GM23338 (cell line): Measurements from ENCODE around the gene SELENOH. TPM values are rescaled to one million over a fixed set of nuclear protein-coding genes. Genes with fewer than 3 reads are reported as not detected.

Experiments
- ATAC-seq: fragments of 200-7000 bp; cut with Tn5 transposase; 3 replicates; pipeline ENCODE4 v1.9.1; 2020
- DNase-seq: peaks from one replicate; pipeline ENCODE4 v3.0.0-alpha.2; 2015; ENCODE audit warnings: low spot score
- H2AFZ ChIP-seq: fragments of 200-600 bp; sonication (generic); 2 replicates; pipeline ENCODE4 v1.8.0; 2016; ENCODE audit warnings: antibody characterized with exemption, mild to moderate bottlenecking, moderate library complexity
- H3F3A ChIP-seq: fragments of 200-600 bp; sonication (generic); replicated peaks from 2 replicates; pipeline ENCODE4 v1.8.0; 2017; ENCODE audit warnings: antibody characterized with exemption, mixed run types, low read depth
- H3K27ac ChIP-seq: fragments of 200-600 bp; sonication (generic); 2 replicates; pipeline ENCODE4 v1.6.1; 2016; ENCODE audit warnings: low read depth
- H3K27me3 ChIP-seq: fragments of 200-600 bp; sonication (generic); 2 replicates; pipeline ENCODE4 v1.8.0; 2016; ENCODE audit warnings: mild to moderate bottlenecking, mixed run types, moderate library complexity; ENCODE audit not compliant: insufficient read depth
- H3K36me3 ChIP-seq: fragments of 200-600 bp; sonication (generic); 2 replicates; pipeline ENCODE4 v1.8.0; 2016; ENCODE audit warnings: mild to moderate bottlenecking; ENCODE audit not compliant: insufficient read depth
- H3K4me1 ChIP-seq: fragments of 200-600 bp; sonication (generic); 2 replicates; pipeline ENCODE4 v1.8.0; 2016; ENCODE audit warnings: mild to moderate bottlenecking, moderate library complexity; ENCODE audit not compliant: insufficient read depth
- H3K4me2 ChIP-seq: fragments of 200-600 bp; sonication (generic); 2 replicates; pipeline ENCODE4 v1.7.1; 2017; ENCODE audit warnings: mixed run types
- H3K4me3 ChIP-seq: fragments of 200-600 bp; sonication (generic); 2 replicates; pipeline ENCODE4 v1.6.1; 2016; ENCODE audit warnings: mixed run types
- H3K79me2 ChIP-seq: fragments of 200-600 bp; sonication (generic); replicated peaks from 2 replicates; pipeline ENCODE4 v1.8.0; 2017; ENCODE audit warnings: mild to moderate bottlenecking; ENCODE audit not compliant: insufficient read depth
- H3K9me2 ChIP-seq: fragments of 200-600 bp; sonication (generic); 2 replicates; pipeline ENCODE4 v1.8.0; 2017; ENCODE audit not compliant: insufficient read depth
- H4K20me1 ChIP-seq: fragments of 200-600 bp; sonication (generic); replicated peaks from 2 replicates; pipeline ENCODE4 v1.8.0; 2017; ENCODE audit warnings: mild to moderate bottlenecking; ENCODE audit not compliant: insufficient read depth
- H3K27ac Mint-ChIP-seq: 2 replicates; pipeline ENCODE4 v1.8.0; 2020; ENCODE audit warnings: inconsistent platforms, mild to moderate bottlenecking, moderate library complexity, mixed read lengths
- H3K27me3 Mint-ChIP-seq: 3 replicates; pipeline ENCODE4 v1.8.0; 2022; ENCODE audit warnings: low read depth, mild to moderate bottlenecking, moderate library complexity, mixed read lengths, inconsistent platforms; ENCODE audit not compliant: insufficient read depth, poor library complexity
- H3K36me3 Mint-ChIP-seq: 3 replicates; pipeline ENCODE4 v1.8.0; 2021; ENCODE audit warnings: low read depth, mild to moderate bottlenecking, inconsistent platforms, moderate library complexity, mixed read lengths
- H3K4me1 Mint-ChIP-seq: 3 replicates; pipeline ENCODE4 v1.8.0; 2020; ENCODE audit warnings: mild to moderate bottlenecking, inconsistent platforms, mixed read lengths
- H3K4me3 Mint-ChIP-seq: 3 replicates; pipeline ENCODE4 v1.8.0; 2021; ENCODE audit warnings: moderate library complexity, mild to moderate bottlenecking, inconsistent platforms, mixed read lengths
- H3K9me3 Mint-ChIP-seq: 3 replicates; pipeline ENCODE4 v1.8.0; 2020; ENCODE audit warnings: moderate library complexity, mild to moderate bottlenecking, inconsistent platforms, mixed read lengths
- CREB1 ChIP-seq: fragments of 250-450 bp; sonication (Bioruptor Pico); IDR thresholded peaks from 2 replicates; pipeline ENCODE4 v1.5.0; 2020; ENCODE audit warnings: low read depth, mild to moderate bottlenecking, moderate library complexity
- CTCF ChIP-seq, 2 experiments: fragments of 200-600 bp in 1 of 2; sonication (generic) in 1 of 2; conservative IDR thresholded peaks; 2 replicates each; pipeline versions ENCODE4 v1.5.1 to v1.6.1; 2016 to 2017; ENCODE audit warnings: antibody characterized with exemption in 2 of 2, low read depth in 2 of 2, mild to moderate bottlenecking in 2 of 2, moderate library complexity in 1 of 2
- ETS1 ChIP-seq: IDR thresholded peaks from 2 replicates; pipeline ENCODE4 v1.6.1; 2016; ENCODE audit warnings: antibody characterized with exemption
- EZH2 ChIP-seq: fragments of 200-600 bp; sonication (generic); IDR thresholded peaks from one replicate; pipeline ENCODE4 v1.8.0; 2017; ENCODE audit warnings: antibody characterized with exemption, mild to moderate bottlenecking, low read depth; ENCODE audit not compliant: unreplicated experiment
- EZH2phosphoT487 ChIP-seq: fragments of 200-600 bp; sonication (generic); IDR thresholded peaks from one replicate; pipeline ENCODE4 v1.8.1; 2018; ENCODE audit warnings: antibody characterized with exemption; ENCODE audit not compliant: unreplicated experiment
- JUNB ChIP-seq: IDR thresholded peaks from one replicate; pipeline ENCODE4 v1.6.1; 2016; ENCODE audit warnings: antibody characterized with exemption; ENCODE audit not compliant: unreplicated experiment
- NANOG ChIP-seq: IDR thresholded peaks from 2 replicates; pipeline ENCODE4 v1.6.1; 2016; ENCODE audit warnings: antibody characterized with exemption, borderline replicate concordance
- POLR2AphosphoS5 ChIP-seq: IDR thresholded peaks from 2 replicates; pipeline ENCODE4 v1.6.1; 2016; ENCODE audit warnings: antibody characterized with exemption, low read depth
- REST ChIP-seq: IDR thresholded peaks from one replicate; pipeline ENCODE4 v1.6.1; 2018; ENCODE audit warnings: antibody characterized with exemption; ENCODE audit not compliant: unreplicated experiment
- STAT1 ChIP-seq: IDR thresholded peaks from one replicate; pipeline ENCODE4 v1.6.1; 2016; ENCODE audit warnings: antibody characterized with exemption; ENCODE audit not compliant: unreplicated experiment
- ZNF114 ChIP-seq: fragments of 250-450 bp; sonication (Bioruptor Pico); IDR thresholded peaks from 2 replicates; pipeline ENCODE4 v1.5.0; 2020; ENCODE audit warnings: mild to moderate bottlenecking, moderate library complexity
- ZNF331 ChIP-seq: fragments of 250-450 bp; sonication (Bioruptor Pico); IDR thresholded peaks from 2 replicates; pipeline ENCODE4 v1.5.0; 2020; ENCODE audit warnings: low read depth, mild to moderate bottlenecking, moderate library complexity
- ZNF462 ChIP-seq: fragments of 250-450 bp; sonication (Bioruptor Pico); IDR thresholded peaks from 2 replicates; pipeline ENCODE4 v1.5.0; 2020; ENCODE audit warnings: mild to moderate bottlenecking, moderate library complexity
- polyA plus RNA-seq: library from polyadenylated mRNA; unstranded; fragments of >200 nt; fragmentation: Nextera tagmentation; extraction: Ambion mirVana; gene quantifications from 2 replicates; pipeline ENCODE4 v1.2.1, GENCODE V29; 2016
- total RNA-seq: library from RNA; depleted of rRNA; stranded (reverse); fragments of >200 nt; shearing (Covaris generic); gene quantifications from 2 replicates; pipeline ENCODE4 v1.2.3, GENCODE V29; 2014

The SELENOH gene
- total and polyA plus RNA-seq, 2 experiments from 2014 or later = 282 to 379 TPM

- no peak overlapping the region for H2AFZ ChIP-seq
- H3K4me3 Mint-ChIP-seq = peak overlapping the region; percentile 98
- peak overlapping the region; percentile 99 for H3K27ac Mint-ChIP-seq
- peaks cover 26% of the 10 kb centered on the region for H3K4me1 Mint-ChIP-seq
- H3K27ac ChIP-seq = peak overlapping the region; percentile 98
- DNase-seq (no peak), ATAC-seq (peak; percentile 45; the same call in 2 of the 3 replicates)
- no peaks in the 10 kb centered on the region for H3F3A ChIP-seq
- no peaks in the 10 kb centered on the region for H3K9me3 Mint-ChIP-seq
- H3K27me3 ChIP-seq = no peaks in the 10 kb centered on the region
- peaks cover 56% of the 10 kb centered on the region for H3K79me2 ChIP-seq
- TF ChIP-seq REST (no peak), EZH2phosphoT487 (no peak), JUNB (no peak), ZNF462 (CRISPR knock-in tag) (no peak), CTCF (conservative IDR thresholded peaks at IDR 0.05; ENCODE audit: low read depth in 2 of 2) (no peak), CREB1 (no peak), NANOG (no peak), ZNF114 (CRISPR knock-in tag) (no peak), ZNF331 (no peak), POLR2AphosphoS5 (no peak), STAT1 (no peak), EZH2 (no peak), ETS1 (no peak)
- H3K36me3 Mint-ChIP-seq = peaks cover 11% of the 10 kb centered on the region; the same call in 2 of the 3 replicates
- H3K4me3 ChIP-seq = peak overlapping the region; percentile 62
- H4K20me1 ChIP-seq = peaks cover 8% of the 10 kb centered on the region
- H3K4me1 ChIP-seq = peaks cover 17% of the 10 kb centered on the region
- peaks cover 3% of the 10 kb centered on the region for H3K27me3 Mint-ChIP-seq
- peak overlapping the region; percentile 82 for H3K4me2 ChIP-seq
- no peaks in the 10 kb centered on the region for H3K36me3 ChIP-seq
- H3K9me2 ChIP-seq = no peaks in the 10 kb centered on the region
These were observed 21.1 kb downstream of the SELENOH start for GRCh38 chr11:57762235-57762861.
